Neural crest cell (in vitro differentiated cells): ENCODE data around the gene CBX8. TPM values are rescaled to one million over a fixed set of nuclear protein-coding genes. Genes with fewer than 3 reads are reported as not detected.

Experiments used
- DNase-seq: peaks from one replicate; pipeline ENCODE4 v3.0.0; 2021; ENCODE audit warnings: low read depth, mixed read lengths, low spot score
- H3K27ac Mint-ChIP-seq: one replicate; pipeline ENCODE4 v1.8.0; 2021; ENCODE audit warnings: mild to moderate bottlenecking, mixed read lengths; ENCODE audit not compliant: unreplicated experiment
- H3K27me3 Mint-ChIP-seq: 2 replicates; pipeline ENCODE4 v1.8.0; 2021; ENCODE audit warnings: low read depth, mild to moderate bottlenecking, mixed read lengths
- H3K36me3 Mint-ChIP-seq: 2 replicates; pipeline ENCODE4 v1.8.0; 2021; ENCODE audit warnings: low read depth, mild to moderate bottlenecking, mixed read lengths
- H3K4me1 Mint-ChIP-seq: 2 replicates; pipeline ENCODE4 v1.8.0; 2021; ENCODE audit warnings: mixed read lengths
- H3K4me3 Mint-ChIP-seq: one replicate; pipeline ENCODE4 v1.8.0; 2021; ENCODE audit warnings: mild to moderate bottlenecking, mixed read lengths
- H3K9me3 Mint-ChIP-seq: 2 replicates; pipeline ENCODE4 v1.8.0; 2021; ENCODE audit warnings: mixed read lengths
- total RNA-seq: library from RNA; stranded (reverse); gene quantifications from 2 replicates; pipeline ENCODE4 v1.2.1, GENCODE V29; 2021
- TF ChIP-seq, protein P1 (sequence below): fragments of 200-600 bp; sonication (generic); conservative IDR thresholded peaks from 2 replicates; pipeline ENCODE4 v1.5.0; 2021; ENCODE audit warnings: antibody characterized with exemption, mild to moderate bottlenecking

CBX8 gene
- total RNA-seq, 1 donor from 2014 or later: 19.2 TPM

GRCh38 chr17:79824893-79825579 lies 28.2 kb upstream of the CBX8 start:
- Mint-ChIP-seq H3K36me3 (peaks cover 4% of the 10 kb centered on the region), H3K4me3 (no peak overlapping the region), H3K9me3 (peaks cover 4% of the 10 kb centered on the region), H3K27ac (no peak overlapping the region), H3K27me3 (peaks cover 16% of the 10 kb centered on the region), H3K4me1 (peaks cover 38% of the 10 kb centered on the region)
- TF ChIP-seq, protein P1, sequence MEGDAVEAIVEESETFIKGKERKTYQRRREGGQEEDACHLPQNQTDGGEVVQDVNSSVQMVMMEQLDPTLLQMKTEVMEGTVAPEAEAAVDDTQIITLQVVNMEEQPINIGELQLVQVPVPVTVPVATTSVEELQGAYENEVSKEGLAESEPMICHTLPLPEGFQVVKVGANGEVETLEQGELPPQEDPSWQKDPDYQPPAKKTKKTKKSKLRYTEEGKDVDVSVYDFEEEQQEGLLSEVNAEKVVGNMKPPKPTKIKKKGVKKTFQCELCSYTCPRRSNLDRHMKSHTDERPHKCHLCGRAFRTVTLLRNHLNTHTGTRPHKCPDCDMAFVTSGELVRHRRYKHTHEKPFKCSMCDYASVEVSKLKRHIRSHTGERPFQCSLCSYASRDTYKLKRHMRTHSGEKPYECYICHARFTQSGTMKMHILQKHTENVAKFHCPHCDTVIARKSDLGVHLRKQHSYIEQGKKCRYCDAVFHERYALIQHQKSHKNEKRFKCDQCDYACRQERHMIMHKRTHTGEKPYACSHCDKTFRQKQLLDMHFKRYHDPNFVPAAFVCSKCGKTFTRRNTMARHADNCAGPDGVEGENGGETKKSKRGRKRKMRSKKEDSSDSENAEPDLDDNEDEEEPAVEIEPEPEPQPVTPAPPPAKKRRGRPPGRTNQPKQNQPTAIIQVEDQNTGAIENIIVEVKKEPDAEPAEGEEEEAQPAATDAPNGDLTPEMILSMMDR: no peak
- DNase-seq: no peak

- DNase-seq: no peak
- Mint-ChIP-seq H3K4me3 (no peak overlapping the region), H3K9me3 (peaks cover 4% of the 10 kb centered on the region), H3K27me3 (peaks cover 24% of the 10 kb centered on the region), H3K27ac (no peak overlapping the region), H3K36me3 (peaks cover 4% of the 10 kb centered on the region), H3K4me1 (peaks cover 30% of the 10 kb centered on the region)
- TF ChIP-seq, protein P1: no peak
These were observed 27.4 kb upstream of the CBX8 start for GRCh38 chr17:79824234-79824633.

DNA sequence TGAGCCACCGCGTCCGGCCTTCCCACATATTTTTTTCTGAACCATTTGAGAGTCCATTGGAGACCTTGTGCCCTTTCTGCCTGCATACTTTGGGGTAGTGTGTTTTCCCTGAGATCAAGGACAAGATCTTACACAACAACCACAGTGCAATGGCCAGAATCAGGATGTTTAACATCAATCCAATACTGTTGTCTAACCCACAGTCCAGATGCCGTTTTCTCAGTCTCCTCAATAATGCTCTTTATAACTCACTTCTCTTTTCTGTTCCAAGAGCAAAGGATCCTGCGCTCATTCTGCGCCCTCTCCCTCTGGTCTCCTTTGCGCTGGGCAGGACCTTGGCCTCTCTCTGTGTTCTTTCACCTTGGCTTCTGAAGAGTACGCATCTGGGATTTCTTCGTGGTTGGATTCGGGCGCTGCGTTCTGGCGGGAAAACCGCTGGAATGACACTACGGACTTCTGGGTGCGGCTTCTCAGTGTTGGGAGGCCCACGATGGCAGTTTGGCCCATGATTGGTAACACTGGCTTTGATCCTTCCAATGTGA lies 25.8 kb upstream of the CBX8 start:
- peaks cover 4% of the 10 kb centered on the region for H3K36me3 Mint-ChIP-seq
- H3K4me1 Mint-ChIP-seq: peaks cover 16% of the 10 kb centered on the region
- no peak overlapping the region for H3K4me3 Mint-ChIP-seq
- no peak for DNase-seq
- TF ChIP-seq, protein P1: no peak
- no peak overlapping the region for H3K27ac Mint-ChIP-seq
- H3K27me3 Mint-ChIP-seq: peaks cover 38% of the 10 kb centered on the region
- peaks cover 4% of the 10 kb centered on the region for H3K9me3 Mint-ChIP-seq

GRCh38 chr17:79821331-79822095 lies 24.6 kb upstream of the CBX8 start:
- peaks cover 7% of the 10 kb centered on the region for H3K4me1 Mint-ChIP-seq
- H3K27ac Mint-ChIP-seq: no peak overlapping the region
- peaks cover 4% of the 10 kb centered on the region for H3K36me3 Mint-ChIP-seq
- H3K9me3 Mint-ChIP-seq: peaks cover 4% of the 10 kb centered on the region
- no peak overlapping the region for H3K4me3 Mint-ChIP-seq
- DNase-seq: no peak
- TF ChIP-seq, protein P1: no peak
- H3K27me3 Mint-ChIP-seq: peaks cover 50% of the 10 kb centered on the region

DNA sequence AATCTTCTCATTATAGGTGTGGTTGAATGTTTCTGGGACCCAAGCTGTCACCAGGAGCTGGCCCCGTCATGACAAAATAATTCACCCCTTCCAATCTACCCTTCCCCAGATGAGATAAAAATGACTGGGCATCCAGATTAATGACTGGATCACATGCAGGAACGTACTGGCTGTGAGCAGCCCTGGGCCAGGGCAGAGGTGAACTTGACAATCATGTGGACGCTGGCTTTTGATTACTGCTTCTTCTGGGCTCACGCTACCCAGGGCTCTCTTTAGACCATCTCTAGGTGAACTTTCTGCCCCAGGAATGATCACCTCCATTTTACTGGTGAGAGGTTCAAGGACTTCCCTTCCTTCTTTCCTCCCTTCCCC lies 24.1 kb upstream of the CBX8 start:
- Mint-ChIP-seq H3K27me3 (peaks cover 55% of the 10 kb centered on the region), H3K4me1 (peaks cover 8% of the 10 kb centered on the region), H3K9me3 (peaks cover 4% of the 10 kb centered on the region), H3K27ac (no peak overlapping the region), H3K36me3 (peaks cover 4% of the 10 kb centered on the region), H3K4me3 (no peak overlapping the region)
- TF ChIP-seq, protein P1: no peak
- no peak for DNase-seq
